Esophagus mucosa (tissue), 1 donor: ENCODE measurements around the gene TBC1D13. TPM values are rescaled to one million over a fixed set of nuclear protein-coding genes. Genes with fewer than 3 reads are reported as not detected.
"Not testable (repeated sequence)": the region's sequence is repeated elsewhere in the genome, so short reads cannot be mapped to it uniquely, and the experiment has no call there.

Experiments used
- ATAC-seq: fragments of 200-7000 bp; cut with Tn5 transposase; one replicate; pipeline ENCODE4 v1.9.1; 2020
- total RNA-seq: library from RNA; stranded (reverse); gene quantifications from one replicate; pipeline ENCODE4 v1.2.4, GENCODE V29; 2023
- donor health status: DM: yes; HTN: yes; CAD: no.

TBC1D13 gene
- total RNA-seq, 1 donor from 2014 or later: 15.5 TPM

- no peak for ATAC-seq
Measured at GRCh38 chr9:128787659-128788058, 606 bp downstream of the TBC1D13 start.

DNA sequence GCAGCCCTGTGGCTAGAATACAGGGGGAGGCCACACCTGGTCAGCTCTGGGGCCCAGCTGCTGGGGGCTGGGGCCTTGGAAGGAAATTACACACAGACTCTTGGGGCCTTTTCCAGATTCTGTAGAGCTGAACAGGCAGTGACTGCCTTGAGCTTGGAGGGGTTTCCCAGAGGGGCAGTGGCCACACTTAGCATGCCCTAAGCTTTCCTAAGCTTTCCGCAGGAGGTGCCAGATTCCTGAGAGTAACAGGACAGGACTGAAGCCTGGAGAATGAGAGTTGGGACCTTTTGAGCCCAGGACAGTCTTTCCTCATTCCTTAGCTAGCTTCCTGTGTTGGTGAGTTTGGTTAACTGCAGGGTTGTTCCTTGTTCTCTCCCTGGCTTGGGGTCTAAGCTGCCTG is 1.4 kb downstream of the TBC1D13 start:
- ATAC-seq: no peak

DNA sequence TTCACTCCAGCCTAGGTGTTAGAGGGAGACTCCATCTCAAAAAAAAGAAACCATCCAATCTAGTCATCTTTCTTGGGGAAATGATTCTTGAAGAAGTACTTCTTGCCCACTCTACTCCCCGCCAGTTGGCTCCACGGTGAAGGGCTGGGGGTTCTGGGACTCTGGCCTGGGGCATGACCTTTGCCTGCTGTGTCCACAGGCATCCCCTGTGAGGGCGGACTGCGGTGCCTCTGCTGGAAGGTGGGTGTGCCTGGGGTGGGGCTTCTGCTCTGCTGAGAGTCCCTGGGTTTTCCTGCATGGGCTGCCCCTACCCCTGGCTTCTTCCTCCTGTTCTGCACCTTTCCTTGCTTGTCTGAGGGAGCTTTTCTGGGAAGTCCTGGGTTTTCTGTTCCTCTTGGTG is 3.5 kb downstream of the TBC1D13 start:
- no peak for ATAC-seq

GRCh38 chr9:128792134-128792533 is 5.1 kb downstream of the TBC1D13 start:
- no peak for ATAC-seq

DNA sequence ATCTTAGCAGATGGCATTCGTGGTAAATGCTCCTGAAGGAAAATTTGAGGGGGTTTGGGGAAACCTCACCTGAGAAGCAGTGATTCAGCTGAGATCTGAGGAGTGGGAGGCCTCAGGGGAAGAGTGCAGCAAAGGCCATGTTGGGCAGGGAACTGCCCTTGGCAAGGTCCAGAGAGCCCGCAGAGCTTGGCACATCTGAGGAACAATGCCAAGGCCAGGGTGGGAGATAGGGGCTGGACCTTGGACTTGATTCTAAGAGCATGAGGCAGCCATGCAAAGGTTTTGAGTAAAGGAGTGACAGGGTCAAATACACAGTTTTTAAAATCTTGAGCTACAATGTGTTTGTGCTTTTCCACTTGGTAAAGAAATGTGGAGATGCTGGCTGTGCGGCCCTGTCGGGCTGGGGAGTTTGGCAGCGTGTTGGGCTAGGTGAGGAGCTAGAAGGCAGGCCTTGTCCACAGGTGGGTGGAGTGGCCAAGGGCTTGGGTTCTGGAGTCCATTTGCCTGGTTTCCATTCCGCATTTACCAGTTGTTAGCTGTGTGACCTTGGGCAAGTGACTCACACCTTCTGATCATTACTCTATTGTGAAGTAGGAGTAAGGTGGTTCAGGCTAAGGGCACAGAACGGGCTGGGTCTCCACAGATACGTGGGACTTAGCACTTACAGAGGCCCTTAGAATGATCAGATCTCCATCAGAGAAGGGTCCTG is 6.1 kb downstream of the TBC1D13 start:
- ATAC-seq: peak; percentile 53

- ATAC-seq: not testable (repeated sequence)
Measured at GRCh38 chr9:128794961-128795360, 7.9 kb downstream of the TBC1D13 start.

DNA sequence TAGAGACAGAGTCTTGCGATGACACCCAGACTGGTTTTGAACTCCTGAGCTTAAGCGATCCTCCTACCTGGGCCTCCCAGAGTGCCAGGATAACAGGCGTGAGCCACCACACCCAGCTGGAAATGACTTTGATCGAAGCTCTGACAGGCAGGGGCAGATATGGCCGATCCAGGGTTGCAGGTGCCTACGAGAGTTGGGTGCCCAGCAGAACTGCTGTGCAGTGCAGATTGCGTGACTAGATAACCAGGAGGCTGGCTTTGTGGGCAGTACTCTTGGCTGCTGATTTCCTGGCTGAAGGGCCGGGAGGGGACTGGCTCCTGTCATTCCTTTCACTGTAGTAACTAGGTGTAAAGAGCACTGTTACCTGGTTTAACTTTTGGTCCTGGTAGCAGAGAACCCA is 11.8 kb downstream of the TBC1D13 start:
- ATAC-seq: no peak

GRCh38 chr9:128800061-128800460 is 13.0 kb downstream of the TBC1D13 start:
- ATAC-seq: no peak

DNA sequence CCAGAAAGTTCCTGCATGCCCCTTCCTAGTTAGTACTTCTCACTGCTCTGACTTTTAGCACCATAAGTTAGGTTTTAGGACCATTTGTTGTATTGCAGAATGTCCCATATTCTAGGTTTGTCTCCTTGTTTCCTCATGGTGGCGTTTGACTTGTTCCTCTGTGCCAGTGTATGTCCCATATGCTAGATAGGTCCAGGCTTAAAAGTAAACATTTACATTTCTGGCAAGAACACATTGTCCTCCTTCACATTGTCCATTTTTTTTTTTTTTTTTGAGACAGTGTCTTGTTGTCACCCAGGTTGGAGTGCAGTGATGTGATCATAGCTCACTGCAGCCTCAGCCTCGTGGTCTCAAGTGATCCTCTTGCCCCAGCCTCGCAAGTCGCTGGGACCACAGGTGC is 15.4 kb downstream of the TBC1D13 start:
- ATAC-seq: no peak

DNA sequence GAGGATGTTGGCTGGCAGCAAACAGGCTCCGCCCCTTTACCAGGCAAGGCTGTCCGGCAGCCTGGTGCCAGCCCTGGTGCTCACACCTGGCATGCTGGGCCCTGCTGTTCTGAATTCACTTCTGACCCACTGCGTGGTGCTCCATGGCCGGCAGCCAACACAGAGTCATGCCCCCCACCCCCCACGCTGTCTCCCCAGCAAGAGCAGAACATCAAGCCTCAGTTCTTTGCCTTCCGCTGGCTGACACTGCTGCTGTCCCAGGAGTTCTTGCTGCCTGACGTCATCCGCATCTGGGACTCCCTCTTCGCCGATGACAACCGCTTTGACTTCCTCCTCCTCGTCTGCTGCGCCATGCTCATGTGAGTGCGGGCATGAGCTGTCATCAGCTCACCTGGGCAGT is 18.6 kb downstream of the TBC1D13 start:
- ATAC-seq: no peak

DNA sequence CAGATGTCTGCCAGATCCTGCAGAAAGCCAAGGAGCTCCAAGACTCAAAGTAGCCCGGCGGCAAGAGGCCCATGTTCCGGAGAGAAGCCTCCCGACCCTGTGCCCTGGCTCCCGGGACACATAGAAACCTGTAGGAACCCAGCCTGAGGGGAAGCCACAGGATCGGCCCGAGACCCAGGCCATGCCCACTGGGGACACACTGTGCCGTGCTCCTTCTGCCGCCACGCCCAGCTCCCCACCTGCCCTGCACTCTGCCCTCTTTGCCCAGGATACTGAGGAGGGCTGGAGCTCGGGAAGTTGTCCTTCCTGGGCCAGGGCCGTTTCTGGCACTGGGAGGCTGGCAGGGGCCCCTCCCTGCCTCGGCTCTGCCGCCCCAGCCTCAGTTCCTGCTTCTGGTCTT is 20.8 kb downstream of the TBC1D13 start:
- no peak for ATAC-seq

- peak; percentile 8 for ATAC-seq
Measured at GRCh38 chr9:128808543-128808942, 21.5 kb downstream of the TBC1D13 start.

DNA sequence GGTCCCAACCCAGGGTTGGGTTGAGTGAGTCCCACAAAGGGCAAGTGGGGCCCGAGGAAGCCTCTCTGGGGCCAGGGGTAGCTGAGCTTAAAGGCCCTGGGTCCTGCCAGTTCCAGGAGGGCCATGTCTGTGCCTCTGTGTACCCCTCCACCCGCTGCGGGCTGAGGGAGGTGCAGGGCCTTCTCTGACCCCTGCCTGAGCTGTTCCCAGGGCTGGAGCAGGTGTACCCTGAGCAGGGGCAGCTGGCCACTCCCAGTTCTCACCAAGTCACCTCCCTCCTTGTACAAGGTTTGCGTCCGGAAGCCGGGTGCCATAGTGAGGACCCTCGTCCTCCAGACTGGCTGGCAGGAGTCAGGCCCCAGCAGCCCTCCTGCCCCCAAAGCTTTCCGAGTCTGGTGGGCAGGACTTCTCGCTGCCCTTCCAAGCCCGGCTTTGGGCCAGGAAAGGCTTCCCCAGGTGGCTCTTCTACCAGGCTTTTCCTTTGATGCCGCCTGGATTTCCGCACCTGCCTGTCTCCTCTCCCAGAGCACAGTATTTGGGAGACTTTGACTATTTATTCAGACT is 22.1 kb downstream of the TBC1D13 start:
- peak; percentile 36 for ATAC-seq

GRCh38 chr9:128809831-128810230 is 22.8 kb downstream of the TBC1D13 start:
- peak; percentile 6 for ATAC-seq

DNA sequence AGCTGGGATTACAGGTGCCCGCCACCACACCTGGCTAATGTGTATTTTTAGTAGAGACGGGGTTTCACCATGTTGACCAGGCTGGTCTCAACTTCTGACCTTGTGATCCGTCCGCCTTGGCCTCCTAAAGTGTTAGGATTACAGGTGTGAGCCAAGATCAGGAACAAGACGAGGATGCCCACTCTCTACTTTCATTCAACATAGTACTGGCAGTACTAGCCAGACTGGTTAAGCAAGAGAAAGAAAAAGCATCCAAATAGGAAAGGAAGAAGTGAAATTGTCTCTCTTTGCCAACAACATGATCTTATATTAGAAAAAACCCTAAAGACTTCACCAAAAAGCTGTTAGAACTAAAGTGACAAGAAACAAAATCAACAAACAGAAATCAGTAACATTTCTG is 23.8 kb downstream of the TBC1D13 start:
- ATAC-seq: no peak

- peak; percentile 95 for ATAC-seq
Measured at GRCh38 chr9:128818099-128818838, 31.2 kb downstream of the TBC1D13 start, which contains the start of gene ENDOG. Gene ENDOG (plus strand): TSS chr9:128818500. CDS start chr9:128818685, 185 bp downstream.

GRCh38 chr9:128818839-128819715 is 32.0 kb downstream of the TBC1D13 start:
- ATAC-seq: peak; percentile 1

GRCh38 chr9:128819716-128820664 is 32.9 kb downstream of the TBC1D13 start:
- ATAC-seq: peak; percentile 11

GRCh38 chr9:128820665-128821583 is 33.9 kb downstream of the TBC1D13 start:
- ATAC-seq: no peak
